HG03025 (cell line): ENCODE data around the gene ITPK1.

Experiments used
- ATAC-seq: cut with Tn5 transposase; IDR thresholded peaks from one replicate; pipeline ENCODE4 v1.9.1; 2021; ENCODE audit warnings: mild to moderate bottlenecking, moderate library complexity; ENCODE audit not compliant: unreplicated experiment, low FRiP score

Gene ITPK1

GRCh38 chr14:92960706-92961566 lies 154.8 kb downstream of the ITPK1 start:
- ATAC-seq, result no peak

- ATAC-seq, result no peak
These were observed 155.7 kb downstream of the ITPK1 start for GRCh38 chr14:92959761-92960680.

DNA sequence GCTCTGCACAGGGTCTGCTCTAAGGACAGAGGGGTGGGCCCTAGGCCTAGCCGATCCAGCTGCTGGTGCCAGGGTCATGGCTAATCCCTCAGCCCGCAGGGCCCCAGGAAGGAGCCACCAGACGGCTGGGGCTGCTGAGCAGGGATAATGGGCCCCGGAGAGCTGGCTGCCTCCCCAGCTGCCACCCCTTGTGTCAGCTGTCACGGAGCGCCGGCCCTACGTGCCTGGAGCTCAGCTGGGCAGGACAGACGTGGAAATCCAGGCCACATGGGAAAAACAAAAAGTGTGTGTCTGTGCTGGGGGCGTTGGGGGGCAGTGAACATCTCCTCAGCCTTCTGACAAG lies 156.6 kb downstream of the ITPK1 start:
- ATAC-seq, result no peak

- no peak for ATAC-seq
These were observed 157.1 kb downstream of the ITPK1 start for GRCh38 chr14:92958373-92959188.

- no peak for ATAC-seq
These were observed 158.8 kb downstream of the ITPK1 start for GRCh38 chr14:92956961-92957360.

DNA sequence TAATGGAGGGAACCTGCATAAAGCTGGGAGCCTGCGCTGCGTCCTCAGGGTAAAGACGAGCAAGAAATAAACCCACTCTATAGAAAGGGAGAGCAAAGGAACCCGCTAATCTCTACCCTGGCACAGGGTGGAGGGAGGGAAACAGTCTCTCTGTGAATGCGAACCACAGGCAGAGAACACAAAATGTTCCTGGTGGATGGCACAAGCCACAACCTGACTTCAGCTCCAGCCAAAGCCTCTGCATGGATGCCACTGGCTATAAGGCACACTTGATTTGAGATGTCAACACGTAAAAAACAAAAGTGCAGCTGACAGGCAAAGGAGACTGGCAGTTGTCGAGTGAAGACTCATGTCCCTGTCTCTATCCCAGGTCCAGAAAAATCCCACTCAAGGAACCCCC lies 160.3 kb downstream of the ITPK1 start:
- ATAC-seq, result no peak

DNA sequence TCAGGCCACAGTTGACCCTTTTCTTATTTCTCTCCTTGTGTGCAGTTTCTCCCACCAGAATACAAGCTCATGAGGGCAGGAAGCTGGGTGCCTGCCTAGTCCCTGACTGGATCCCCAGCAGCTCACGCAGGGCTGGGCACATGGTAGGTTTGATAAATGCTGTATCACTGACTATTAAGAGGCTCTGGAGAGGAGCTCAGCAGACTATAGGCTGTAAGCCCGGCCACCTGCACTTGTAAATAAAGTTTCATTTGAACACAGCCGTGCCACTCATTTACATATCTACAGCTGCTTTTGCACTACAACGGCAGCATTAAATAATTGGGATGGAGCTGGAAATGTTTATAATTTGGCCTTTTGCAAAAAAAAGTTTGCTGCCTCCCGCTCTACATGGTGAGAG lies 160.8 kb downstream of the ITPK1 start:
- ATAC-seq, result no peak

GRCh38 chr14:92953526-92953925 lies 162.2 kb downstream of the ITPK1 start:
- ATAC-seq, result no peak

GRCh38 chr14:92952481-92953298 lies 163.0 kb downstream of the ITPK1 start:
- no peak for ATAC-seq

DNA sequence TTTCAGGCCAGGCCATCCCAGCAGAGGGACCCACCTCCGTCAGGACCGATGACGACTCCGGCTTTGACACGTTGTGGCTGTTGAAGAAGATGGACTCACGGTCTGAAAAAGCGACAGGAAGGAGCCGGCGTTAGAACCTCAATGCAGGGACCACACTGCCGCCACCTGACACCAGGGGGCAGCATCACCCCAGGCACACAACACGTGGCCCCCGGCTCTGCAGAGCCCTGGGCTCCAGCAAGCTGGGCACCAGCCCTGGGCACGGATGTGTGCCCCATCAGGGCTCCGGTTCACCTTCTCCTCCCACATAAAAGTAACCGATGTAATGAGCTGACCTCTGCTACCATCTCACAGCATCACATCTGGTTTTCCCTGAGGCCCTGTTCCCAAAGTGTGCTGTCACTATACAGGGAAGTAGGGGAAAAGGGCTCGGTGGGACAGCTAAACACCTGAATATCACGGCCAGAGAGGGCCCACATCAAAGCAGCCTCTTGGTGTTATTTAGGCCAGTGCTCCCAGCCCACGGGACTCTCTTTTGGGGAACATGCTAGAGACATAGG lies 163.7 kb downstream of the ITPK1 start:
- ATAC-seq, result no peak

GRCh38 chr14:92951261-92951660 lies 164.5 kb downstream of the ITPK1 start:
- no peak for ATAC-seq

- ATAC-seq, result no peak
These were observed 165.0 kb downstream of the ITPK1 start for GRCh38 chr14:92950773-92951172.

GRCh38 chr14:92950193-92950540 lies 165.6 kb downstream of the ITPK1 start:
- ATAC-seq, result no peak

GRCh38 chr14:92949496-92950192 lies 166.1 kb downstream of the ITPK1 start:
- ATAC-seq, result no peak

GRCh38 chr14:92948647-92949046 lies 167.1 kb downstream of the ITPK1 start:
- ATAC-seq, result no peak

GRCh38 chr14:92946847-92947545 lies 168.7 kb downstream of the ITPK1 start:
- no peak for ATAC-seq

DNA sequence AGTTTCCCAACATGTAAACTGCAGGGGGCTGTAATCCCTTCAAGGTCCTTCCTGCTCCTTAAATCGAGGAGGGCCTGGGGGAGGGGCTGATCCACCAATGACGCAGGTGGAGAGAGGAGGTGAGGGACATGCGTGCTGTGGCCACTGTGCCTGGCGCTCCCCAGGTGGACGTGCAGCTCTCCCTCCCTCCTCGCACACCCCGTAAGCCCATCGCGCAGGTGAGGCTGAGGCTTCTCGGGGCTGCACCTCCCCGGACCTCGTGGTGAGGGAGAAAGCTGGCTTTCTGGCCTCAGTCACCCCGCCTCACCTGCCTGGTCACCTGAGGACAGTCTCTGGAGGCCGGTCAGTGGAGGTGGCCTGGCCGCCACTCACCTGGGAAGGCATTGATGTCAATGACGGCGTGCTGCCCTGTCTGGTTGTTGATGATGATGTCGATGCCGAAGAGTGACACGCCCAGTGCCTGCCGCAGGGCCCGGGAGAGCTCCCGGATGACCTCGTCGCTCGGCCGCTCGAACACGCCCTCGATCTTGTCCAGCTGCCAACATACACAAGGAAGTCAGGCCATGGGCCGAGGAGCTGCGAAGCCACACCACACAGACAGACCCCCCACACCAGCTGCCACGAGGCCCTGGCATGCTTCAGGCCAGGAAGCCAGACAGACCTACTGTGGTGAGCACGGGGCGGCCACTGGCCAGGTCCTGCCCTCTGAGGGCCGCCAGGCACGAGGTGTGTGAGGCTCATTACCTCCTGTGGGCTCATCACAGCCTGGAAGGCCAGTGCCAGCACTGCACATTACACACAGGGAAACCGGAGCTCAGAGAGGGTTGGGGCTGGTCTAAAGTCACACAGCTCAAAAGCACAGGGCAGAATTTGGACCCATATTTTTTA lies 169.5 kb downstream of the ITPK1 start:
- ATAC-seq, result no peak

DNA sequence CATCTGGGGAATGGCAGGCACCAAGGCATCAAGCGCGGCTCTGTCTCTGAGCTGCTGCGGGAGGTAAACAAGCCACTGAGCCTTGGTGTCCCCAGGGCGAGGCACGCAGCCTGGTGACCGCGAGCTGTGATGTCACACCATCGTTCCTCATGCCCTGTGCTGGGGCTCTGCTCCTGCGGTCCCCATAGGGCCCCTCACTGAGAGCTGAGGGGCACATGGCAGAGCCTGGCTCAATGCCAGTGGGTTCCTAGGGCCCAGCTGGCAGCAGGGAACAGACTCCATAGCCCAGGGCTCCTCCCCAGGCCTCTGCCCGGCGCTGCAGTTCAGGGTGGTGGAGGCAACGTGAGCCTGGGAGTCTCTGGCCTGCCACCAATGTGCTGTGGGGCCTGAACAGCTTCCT lies 170.2 kb downstream of the ITPK1 start:
- ATAC-seq, result no peak
